Measurements from ENCODE around the gene LUZP2.

LUZP2 gene

DNA sequence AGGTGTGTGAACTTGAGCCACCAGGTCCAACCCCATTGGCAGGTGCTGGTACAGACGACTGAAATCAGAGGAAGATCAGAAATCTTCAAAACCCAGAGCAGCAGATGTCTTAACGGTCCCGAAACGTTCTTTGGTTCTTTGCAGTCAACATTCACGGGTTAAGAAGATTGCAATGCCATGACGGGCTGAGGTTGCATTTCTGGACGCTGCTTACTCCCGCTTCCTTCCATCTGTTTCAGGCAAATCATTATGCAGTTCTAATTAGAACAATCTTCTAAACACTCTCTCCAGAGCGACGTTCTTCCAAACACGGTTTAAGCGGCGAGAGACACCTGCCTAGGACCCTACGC is 492 bp upstream of the LUZP2 start:
- H3K4me1 ChIP-seq (ENCODE audit: control insufficient read depth, low read length), result no peaks in the 10 kb centered on the region
- no peaks in the 10 kb centered on the region for H3K79me2 ChIP-seq (ENCODE audit: control insufficient read depth, low read length)
- H3K4me2 ChIP-seq (ENCODE audit: low read length), result no peak overlapping the region
- H3K9me2 ChIP-seq (replicated peaks; ENCODE audit: control insufficient read depth, low read length), result no peaks in the 10 kb centered on the region
- no peak for TF ChIP-seq EZH2phosphoT487 (IDR thresholded peaks at IDR 0.05; ENCODE audit: borderline replicate concordance, low read length)
- TF ChIP-seq, protein P1, sequence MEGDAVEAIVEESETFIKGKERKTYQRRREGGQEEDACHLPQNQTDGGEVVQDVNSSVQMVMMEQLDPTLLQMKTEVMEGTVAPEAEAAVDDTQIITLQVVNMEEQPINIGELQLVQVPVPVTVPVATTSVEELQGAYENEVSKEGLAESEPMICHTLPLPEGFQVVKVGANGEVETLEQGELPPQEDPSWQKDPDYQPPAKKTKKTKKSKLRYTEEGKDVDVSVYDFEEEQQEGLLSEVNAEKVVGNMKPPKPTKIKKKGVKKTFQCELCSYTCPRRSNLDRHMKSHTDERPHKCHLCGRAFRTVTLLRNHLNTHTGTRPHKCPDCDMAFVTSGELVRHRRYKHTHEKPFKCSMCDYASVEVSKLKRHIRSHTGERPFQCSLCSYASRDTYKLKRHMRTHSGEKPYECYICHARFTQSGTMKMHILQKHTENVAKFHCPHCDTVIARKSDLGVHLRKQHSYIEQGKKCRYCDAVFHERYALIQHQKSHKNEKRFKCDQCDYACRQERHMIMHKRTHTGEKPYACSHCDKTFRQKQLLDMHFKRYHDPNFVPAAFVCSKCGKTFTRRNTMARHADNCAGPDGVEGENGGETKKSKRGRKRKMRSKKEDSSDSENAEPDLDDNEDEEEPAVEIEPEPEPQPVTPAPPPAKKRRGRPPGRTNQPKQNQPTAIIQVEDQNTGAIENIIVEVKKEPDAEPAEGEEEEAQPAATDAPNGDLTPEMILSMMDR (IDR thresholded peaks at IDR 0.05; ENCODE audit: low read depth, low read length, poor library complexity, severe bottlenecking), result no peak
- H4K20me1 ChIP-seq (ENCODE audit: control insufficient read depth, insufficient read depth, low read depth, low read length), result no peaks in the 10 kb centered on the region
- no peaks in the 10 kb centered on the region; the same call in 1 of the 2 replicates for H3K9me3 ChIP-seq (ENCODE audit: control insufficient read depth, insufficient read depth, low read length)
- no peaks in the 10 kb centered on the region for H3K27me3 ChIP-seq (ENCODE audit: control insufficient read depth, low read length)
- no peaks in the 10 kb centered on the region for H3F3A ChIP-seq (ENCODE audit: control insufficient read depth, insufficient read depth)
- no peaks in the 10 kb centered on the region for H3K36me3 ChIP-seq (ENCODE audit: control insufficient read depth, low read length)
- H3K4me3 ChIP-seq (ENCODE audit: low read length), result no peak overlapping the region
- no peak overlapping the region for H3K27ac ChIP-seq (ENCODE audit: low read depth, low read length)

GRCh38 chr11:24497831-24498230 is 978 bp downstream of the LUZP2 start:
- no peaks in the 10 kb centered on the region; the same call in 1 of the 2 replicates for H3K9me3 ChIP-seq (ENCODE audit: control insufficient read depth, insufficient read depth, low read length)
- H3K4me1 ChIP-seq (ENCODE audit: control insufficient read depth, low read length), result no peaks in the 10 kb centered on the region
- no peak for TF ChIP-seq EZH2phosphoT487 (IDR thresholded peaks at IDR 0.05; ENCODE audit: borderline replicate concordance, low read length)
- TF ChIP-seq, protein P1 (IDR thresholded peaks at IDR 0.05; ENCODE audit: low read depth, low read length, poor library complexity, severe bottlenecking), result no peak
- H3K36me3 ChIP-seq (ENCODE audit: control insufficient read depth, low read length), result no peaks in the 10 kb centered on the region
- no peaks in the 10 kb centered on the region for H3K9me2 ChIP-seq (replicated peaks; ENCODE audit: control insufficient read depth, low read length)
- H3K27ac ChIP-seq (ENCODE audit: low read depth, low read length), result no peak overlapping the region
- no peaks in the 10 kb centered on the region for H3K27me3 ChIP-seq (ENCODE audit: control insufficient read depth, low read length)
- H3F3A ChIP-seq (ENCODE audit: control insufficient read depth, insufficient read depth), result no peaks in the 10 kb centered on the region
- H3K79me2 ChIP-seq (ENCODE audit: control insufficient read depth, low read length), result no peaks in the 10 kb centered on the region
- no peaks in the 10 kb centered on the region for H4K20me1 ChIP-seq (ENCODE audit: control insufficient read depth, insufficient read depth, low read depth, low read length)
- H3K4me2 ChIP-seq (ENCODE audit: low read length), result no peak overlapping the region
- H3K4me3 ChIP-seq (ENCODE audit: low read length), result no peak overlapping the region

DNA sequence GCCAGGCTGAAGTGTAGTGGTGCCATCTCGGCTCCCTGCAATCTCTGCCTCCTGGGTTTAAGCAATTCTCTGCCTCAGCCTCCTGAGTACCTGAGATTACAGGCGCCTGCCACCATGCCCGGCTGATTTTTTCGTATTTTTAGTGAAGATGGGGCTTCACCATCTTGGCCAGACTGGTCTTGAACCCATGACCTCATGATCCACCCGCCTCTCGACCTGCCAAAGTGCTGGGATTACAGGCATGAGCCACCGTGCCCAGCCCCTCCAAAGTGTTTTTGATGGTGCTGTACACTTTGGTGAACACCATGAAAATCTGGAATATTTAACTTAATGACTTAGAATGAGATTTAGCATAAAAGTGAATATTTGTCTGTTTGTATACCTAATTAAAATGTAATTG is 5.6 kb downstream of the LUZP2 start:
- H3K36me3 ChIP-seq (ENCODE audit: control insufficient read depth, low read length), result no peaks in the 10 kb centered on the region
- H3K9me3 ChIP-seq (ENCODE audit: control insufficient read depth, insufficient read depth, low read length), result no peaks in the 10 kb centered on the region
- TF ChIP-seq, protein P1 (IDR thresholded peaks at IDR 0.05; ENCODE audit: low read depth, low read length, poor library complexity, severe bottlenecking), result no peak
- no peaks in the 10 kb centered on the region for H3K27me3 ChIP-seq (ENCODE audit: control insufficient read depth, low read length)
- no peaks in the 10 kb centered on the region for H3K4me1 ChIP-seq (ENCODE audit: control insufficient read depth, low read length)
- H3K9me2 ChIP-seq (replicated peaks; ENCODE audit: control insufficient read depth, low read length), result no peaks in the 10 kb centered on the region; the same call in 1 of the 2 replicates
- no peak overlapping the region for H3K27ac ChIP-seq (ENCODE audit: low read depth, low read length)
- no peak overlapping the region for H3K4me2 ChIP-seq (ENCODE audit: low read length)
- H3K79me2 ChIP-seq (ENCODE audit: control insufficient read depth, low read length), result no peaks in the 10 kb centered on the region
- no peak overlapping the region for H3K4me3 ChIP-seq (ENCODE audit: low read length)
- H3F3A ChIP-seq (ENCODE audit: control insufficient read depth, insufficient read depth), result no peaks in the 10 kb centered on the region
- H4K20me1 ChIP-seq (ENCODE audit: control insufficient read depth, insufficient read depth, low read depth, low read length), result no peaks in the 10 kb centered on the region

DNA sequence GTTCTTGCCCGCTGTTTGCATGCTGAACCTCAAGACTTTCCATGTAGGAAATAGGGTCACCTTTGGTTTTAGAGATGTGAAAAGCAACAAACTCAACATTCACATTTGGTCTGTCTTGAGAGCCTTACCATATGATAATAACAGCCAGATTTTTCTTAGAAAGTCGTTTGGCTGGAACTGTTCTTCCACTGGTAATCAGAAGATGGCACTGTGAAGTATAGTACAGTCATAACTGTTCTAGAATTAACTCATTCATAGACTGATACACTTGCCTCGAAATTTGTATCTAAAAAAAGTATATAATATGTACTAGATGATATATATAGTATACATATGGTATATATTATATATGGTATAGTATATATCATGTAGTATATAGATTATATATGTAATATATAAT is 12.3 kb downstream of the LUZP2 start:
- H4K20me1 ChIP-seq (ENCODE audit: control insufficient read depth, insufficient read depth, low read depth, low read length), result no peaks in the 10 kb centered on the region
- H3F3A ChIP-seq (ENCODE audit: control insufficient read depth, insufficient read depth), result no peaks in the 10 kb centered on the region
- no peaks in the 10 kb centered on the region for H3K79me2 ChIP-seq (ENCODE audit: control insufficient read depth, low read length)
- no peaks in the 10 kb centered on the region for H3K4me1 ChIP-seq (ENCODE audit: control insufficient read depth, low read length)
- H3K4me2 ChIP-seq (ENCODE audit: low read length), result no peak overlapping the region
- H3K27me3 ChIP-seq (ENCODE audit: control insufficient read depth, low read length), result no peaks in the 10 kb centered on the region
- no peaks in the 10 kb centered on the region for H3K36me3 ChIP-seq (ENCODE audit: control insufficient read depth, low read length)
- no peaks in the 10 kb centered on the region for H3K9me2 ChIP-seq (replicated peaks; ENCODE audit: control insufficient read depth, low read length)
- no peak overlapping the region for H3K27ac ChIP-seq (ENCODE audit: low read depth, low read length)
- TF ChIP-seq, protein P1 (IDR thresholded peaks at IDR 0.05; ENCODE audit: low read depth, low read length, poor library complexity, severe bottlenecking), result no peak
- TF ChIP-seq EZH2phosphoT487 (IDR thresholded peaks at IDR 0.05; ENCODE audit: borderline replicate concordance, low read length), result no peak
- no peaks in the 10 kb centered on the region for H3K9me3 ChIP-seq (ENCODE audit: control insufficient read depth, insufficient read depth, low read length)
- H3K4me3 ChIP-seq (ENCODE audit: low read length), result no peak overlapping the region

Data from DOHH2 (cell line).